Astrocyte of the cerebellum (primary cell): ENCODE data around the gene PTGER2.

Source experiments
- DNase-seq: peaks from one replicate; pipeline ENCODE4 v3.0.0-alpha.2; 2011; ENCODE audit warnings: low read depth
- H3K4me3 ChIP-seq: 2 replicates; pipeline ENCODE4 v1.5.1; 2011; ENCODE audit warnings: mild to moderate bottlenecking, low read depth, low read length, moderate library complexity
- CTCF ChIP-seq: IDR thresholded peaks from 2 replicates; pipeline ENCODE4 v1.5.1; 2012; ENCODE audit warnings: low read length, low read depth, moderate library complexity, mild to moderate bottlenecking; ENCODE audit errors: missing control alignments
- in situ Hi-C: cut with HindIII; loops from 2 replicates; pipeline ENCODE4 v1.10.0; 2017; ENCODE audit warnings: low sequenced_read_pairs

Gene PTGER2

GRCh38 chr14:52351233-52352060 is 37.3 kb downstream of the PTGER2 start:
- DNase-seq, result no peak
- H3K4me3 ChIP-seq, result no peak overlapping the region
- TF ChIP-seq CTCF, result no peak
- in situ Hi-C loops, result no loop called here

- in situ Hi-C loops, result no loop called here
- DNase-seq, result no peak
- H3K4me3 ChIP-seq, result no peak overlapping the region
- TF ChIP-seq CTCF, result no peak
These were observed 38.0 kb downstream of the PTGER2 start for GRCh38 chr14:52352061-52352491.

GRCh38 chr14:52352569-52352968 is 38.5 kb downstream of the PTGER2 start:
- no peak for DNase-seq
- H3K4me3 ChIP-seq, result no peak overlapping the region

GRCh38 chr14:52354242-52354641 is 40.1 kb downstream of the PTGER2 start:
- no peak for TF ChIP-seq CTCF
- in situ Hi-C loops, result no loop called here
- no peak overlapping the region for H3K4me3 ChIP-seq
- no peak for DNase-seq

More at GRCh38 chr14:52352569-52352968, 38.5 kb downstream of the PTGER2 start:
- in situ Hi-C loops, result no loop called here
- TF ChIP-seq CTCF, result no peak

GRCh38 chr14:52355016-52355431 is 40.9 kb downstream of the PTGER2 start:
- TF ChIP-seq CTCF, result no peak
- peak; percentile 95 for DNase-seq
- in situ Hi-C loops, result no loop called here
- H3K4me3 ChIP-seq, result no peak overlapping the region

GRCh38 chr14:52355526-52355925 is 41.4 kb downstream of the PTGER2 start:
- TF ChIP-seq CTCF, result no peak
- in situ Hi-C loops, result no loop called here
- no peak for DNase-seq
- no peak overlapping the region for H3K4me3 ChIP-seq
